ENCODE data around the gene FHOD3. TPM values are rescaled to one million over a fixed set of nuclear protein-coding genes. Genes with fewer than 3 reads are reported as not detected.

FHOD3 gene
- total and polyA plus RNA-seq, 2 donors (not counting 1 experiment from before 2014, with no cell fraction given), result not detected

GRCh38 chr18:36503477-36503876, 206.0 kb downstream of the FHOD3 start:
- H3K27me3 ChIP-seq (replicated peaks in 1 of 4; ENCODE audit: control extremely low read depth in 1 of 4, control insufficient read depth in 3 of 4, insufficient read depth in 4 of 4, low read length in 3 of 4), result no peaks in the 10 kb centered on the region
- H3K9ac ChIP-seq (ENCODE audit: low read length), result no peak overlapping the region
- ChIA-PET POLR2A (no interaction called here), CTCF (no interaction called here)
- no peaks in the 10 kb centered on the region for H3K36me3 ChIP-seq (replicated peaks in 1 of 2; ENCODE audit: control extremely low read depth in 1 of 2, control insufficient read depth in 1 of 2, extremely low read depth in 1 of 2, insufficient read depth in 2 of 2, low read length in 1 of 2)
- peaks cover 14% of the 10 kb centered on the region for H3K27me3 Mint-ChIP-seq
- H3K79me2 ChIP-seq (ENCODE audit: control insufficient read depth, insufficient read depth, low read length), result no peaks in the 10 kb centered on the region
- no peaks in the 10 kb centered on the region for H3K9me3 Mint-ChIP-seq (ENCODE audit: insufficient read depth)
- H3K4me1 Mint-ChIP-seq, result peaks cover 1% of the 10 kb centered on the region
- H4K20me1 ChIP-seq (ENCODE audit: control insufficient read depth, insufficient read depth, low read length, poor library complexity, severe bottlenecking), result no peaks in the 10 kb centered on the region
- no peak overlapping the region for H3K4me2 ChIP-seq (replicated peaks; ENCODE audit: low read depth, low read length, poor library complexity, severe bottlenecking)
- WGBS (ENCODE audit: insufficient coverage), result 67% methylated on average over 3 of the region's 3 CpGs
- H3K4me1 ChIP-seq (ENCODE audit: control insufficient read depth in 2 of 2, insufficient read depth in 2 of 2, low read length in 2 of 2), result no peaks in the 10 kb centered on the region
- intact Hi-C loops (cut with micrococcal nuclease), result no loop called here
- no peak overlapping the region for H3K27ac Mint-ChIP-seq
- no peak overlapping the region for H3K4me3 ChIP-seq (ENCODE audit: control extremely low read depth in 1 of 5, extremely low read depth in 1 of 5, insufficient read depth in 1 of 5, low read depth in 2 of 5, low read length in 4 of 5)
- ATAC-seq (ENCODE audit: low read depth) (no peak), DNase-seq (no peak)
- no peak overlapping the region for H3K27ac ChIP-seq (ENCODE audit: low read length in 2 of 2)
- no peaks in the 10 kb centered on the region for H3K9me3 ChIP-seq (ENCODE audit: control extremely low read depth in 1 of 3, control insufficient read depth in 2 of 3, insufficient read depth in 1 of 3, low read length in 2 of 3)
- H2AFZ ChIP-seq (ENCODE audit: insufficient read depth, low read depth, low read length, poor library complexity, severe bottlenecking), result no peak overlapping the region
- H3K4me3 Mint-ChIP-seq, result no peak overlapping the region
- TF ChIP-seq EZH2 (IDR thresholded peaks at IDR 0.05; ENCODE audit: borderline replicate concordance, insufficient read depth, low read depth, low read length, poor library complexity, severe bottlenecking) (no peak), CTCF (IDR thresholded peaks at IDR 0.05) (no peak)

- Histone ChIP-seq H2AFZ (ENCODE audit: insufficient read depth, low read depth, low read length, poor library complexity, severe bottlenecking) (no peak overlapping the region), H3K27ac (ENCODE audit: low read length in 2 of 2) (no peak overlapping the region), H4K20me1 (ENCODE audit: control insufficient read depth, insufficient read depth, low read length, poor library complexity, severe bottlenecking) (no peaks in the 10 kb centered on the region), H3K27me3 (replicated peaks in 1 of 4; ENCODE audit: control extremely low read depth in 1 of 4, control insufficient read depth in 3 of 4, insufficient read depth in 4 of 4, low read length in 3 of 4) (no peaks in the 10 kb centered on the region), H3K4me3 (ENCODE audit: control extremely low read depth in 1 of 5, extremely low read depth in 1 of 5, insufficient read depth in 1 of 5, low read depth in 2 of 5, low read length in 4 of 5) (no peak overlapping the region), H3K79me2 (ENCODE audit: control insufficient read depth, insufficient read depth, low read length) (no peaks in the 10 kb centered on the region), H3K9ac (ENCODE audit: low read length) (no peak overlapping the region), H3K36me3 (replicated peaks in 1 of 2; ENCODE audit: control extremely low read depth in 1 of 2, control insufficient read depth in 1 of 2, extremely low read depth in 1 of 2, insufficient read depth in 2 of 2, low read length in 1 of 2) (no peaks in the 10 kb centered on the region), H3K9me3 (ENCODE audit: control extremely low read depth in 1 of 3, control insufficient read depth in 2 of 3, insufficient read depth in 1 of 3, low read length in 2 of 3) (no peaks in the 10 kb centered on the region), H3K4me1 (ENCODE audit: control insufficient read depth in 2 of 2, insufficient read depth in 2 of 2, low read length in 2 of 2) (no peaks in the 10 kb centered on the region), H3K4me2 (replicated peaks; ENCODE audit: low read depth, low read length, poor library complexity, severe bottlenecking) (no peak overlapping the region)
- H3K4me1 Mint-ChIP-seq, result peaks cover 1% of the 10 kb centered on the region
- peaks cover 17% of the 10 kb centered on the region for H3K27me3 Mint-ChIP-seq
- DNase-seq, result no peak
- no peaks in the 10 kb centered on the region for H3K9me3 Mint-ChIP-seq (ENCODE audit: insufficient read depth)
- H3K27ac Mint-ChIP-seq, result no peak overlapping the region
- no peak for TF ChIP-seq EZH2 (IDR thresholded peaks at IDR 0.05; ENCODE audit: borderline replicate concordance, insufficient read depth, low read depth, low read length, poor library complexity, severe bottlenecking)
- no peak for TF ChIP-seq CTCF (IDR thresholded peaks at IDR 0.05)
- no peak overlapping the region for H3K4me3 Mint-ChIP-seq
- intact Hi-C loops (cut with micrococcal nuclease), result no loop called here
- WGBS (ENCODE audit: insufficient coverage), result 100% methylated on average over 1 of the region's 2 CpGs
- ChIA-PET CTCF (no interaction called here), POLR2A (no interaction called here)
- ATAC-seq (ENCODE audit: low read depth), result no peak
Observed at GRCh38 chr18:36504928-36505327, 207.4 kb downstream of the FHOD3 start.

Data from B cell (primary cell).